ENCODE data around the gene MTG2.

DNA sequence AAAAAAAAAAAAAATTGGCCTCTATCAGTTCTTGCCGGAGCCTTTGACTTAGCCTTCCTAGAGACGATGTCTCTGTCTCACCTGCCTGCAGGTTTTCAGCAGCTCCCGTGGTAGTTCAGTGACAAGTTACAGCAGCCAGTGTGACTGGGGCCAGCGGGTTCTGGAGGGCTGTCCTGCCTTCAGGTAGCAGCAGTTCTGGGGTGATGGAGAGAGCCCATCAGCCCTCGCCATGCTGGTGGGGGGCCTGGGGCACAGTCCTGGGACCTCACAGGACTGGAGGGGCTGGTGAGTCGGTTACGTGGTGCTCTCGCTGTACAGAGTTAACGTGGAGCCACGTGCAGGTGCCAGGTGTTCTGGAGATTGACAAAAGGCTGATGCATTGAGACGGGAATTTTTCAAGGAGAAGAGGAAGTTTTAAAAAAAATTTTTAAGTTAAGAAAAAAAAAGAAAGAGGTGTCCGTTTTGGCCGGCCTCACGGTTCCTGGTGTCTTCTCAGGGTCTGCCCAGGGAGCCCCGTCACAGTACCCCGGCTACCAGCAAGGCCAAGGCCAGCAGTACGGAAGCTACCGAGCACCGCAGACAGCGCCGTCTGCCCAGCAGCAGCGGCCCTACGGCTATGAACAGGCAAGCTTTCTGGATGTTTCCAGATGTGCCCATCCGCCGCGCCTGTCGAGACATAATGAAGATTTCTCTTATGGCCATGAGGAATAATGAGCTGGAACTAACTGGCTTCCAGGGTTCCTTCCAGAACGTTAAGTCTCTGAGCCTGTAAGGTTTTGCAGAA, 8.6 kb upstream of the MTG2 start:
- TF ChIP-seq POLR2AphosphoS5 (IDR thresholded peaks at IDR 0.05) = no peak
- TF ChIP-seq, protein P1, sequence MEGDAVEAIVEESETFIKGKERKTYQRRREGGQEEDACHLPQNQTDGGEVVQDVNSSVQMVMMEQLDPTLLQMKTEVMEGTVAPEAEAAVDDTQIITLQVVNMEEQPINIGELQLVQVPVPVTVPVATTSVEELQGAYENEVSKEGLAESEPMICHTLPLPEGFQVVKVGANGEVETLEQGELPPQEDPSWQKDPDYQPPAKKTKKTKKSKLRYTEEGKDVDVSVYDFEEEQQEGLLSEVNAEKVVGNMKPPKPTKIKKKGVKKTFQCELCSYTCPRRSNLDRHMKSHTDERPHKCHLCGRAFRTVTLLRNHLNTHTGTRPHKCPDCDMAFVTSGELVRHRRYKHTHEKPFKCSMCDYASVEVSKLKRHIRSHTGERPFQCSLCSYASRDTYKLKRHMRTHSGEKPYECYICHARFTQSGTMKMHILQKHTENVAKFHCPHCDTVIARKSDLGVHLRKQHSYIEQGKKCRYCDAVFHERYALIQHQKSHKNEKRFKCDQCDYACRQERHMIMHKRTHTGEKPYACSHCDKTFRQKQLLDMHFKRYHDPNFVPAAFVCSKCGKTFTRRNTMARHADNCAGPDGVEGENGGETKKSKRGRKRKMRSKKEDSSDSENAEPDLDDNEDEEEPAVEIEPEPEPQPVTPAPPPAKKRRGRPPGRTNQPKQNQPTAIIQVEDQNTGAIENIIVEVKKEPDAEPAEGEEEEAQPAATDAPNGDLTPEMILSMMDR (IDR thresholded peaks at IDR 0.05; ENCODE audit: poor library complexity, severe bottlenecking) = no peak
- no peak for TF ChIP-seq RAD21 (conservative IDR thresholded peaks at IDR 0.05)
- TF ChIP-seq, protein P2, sequence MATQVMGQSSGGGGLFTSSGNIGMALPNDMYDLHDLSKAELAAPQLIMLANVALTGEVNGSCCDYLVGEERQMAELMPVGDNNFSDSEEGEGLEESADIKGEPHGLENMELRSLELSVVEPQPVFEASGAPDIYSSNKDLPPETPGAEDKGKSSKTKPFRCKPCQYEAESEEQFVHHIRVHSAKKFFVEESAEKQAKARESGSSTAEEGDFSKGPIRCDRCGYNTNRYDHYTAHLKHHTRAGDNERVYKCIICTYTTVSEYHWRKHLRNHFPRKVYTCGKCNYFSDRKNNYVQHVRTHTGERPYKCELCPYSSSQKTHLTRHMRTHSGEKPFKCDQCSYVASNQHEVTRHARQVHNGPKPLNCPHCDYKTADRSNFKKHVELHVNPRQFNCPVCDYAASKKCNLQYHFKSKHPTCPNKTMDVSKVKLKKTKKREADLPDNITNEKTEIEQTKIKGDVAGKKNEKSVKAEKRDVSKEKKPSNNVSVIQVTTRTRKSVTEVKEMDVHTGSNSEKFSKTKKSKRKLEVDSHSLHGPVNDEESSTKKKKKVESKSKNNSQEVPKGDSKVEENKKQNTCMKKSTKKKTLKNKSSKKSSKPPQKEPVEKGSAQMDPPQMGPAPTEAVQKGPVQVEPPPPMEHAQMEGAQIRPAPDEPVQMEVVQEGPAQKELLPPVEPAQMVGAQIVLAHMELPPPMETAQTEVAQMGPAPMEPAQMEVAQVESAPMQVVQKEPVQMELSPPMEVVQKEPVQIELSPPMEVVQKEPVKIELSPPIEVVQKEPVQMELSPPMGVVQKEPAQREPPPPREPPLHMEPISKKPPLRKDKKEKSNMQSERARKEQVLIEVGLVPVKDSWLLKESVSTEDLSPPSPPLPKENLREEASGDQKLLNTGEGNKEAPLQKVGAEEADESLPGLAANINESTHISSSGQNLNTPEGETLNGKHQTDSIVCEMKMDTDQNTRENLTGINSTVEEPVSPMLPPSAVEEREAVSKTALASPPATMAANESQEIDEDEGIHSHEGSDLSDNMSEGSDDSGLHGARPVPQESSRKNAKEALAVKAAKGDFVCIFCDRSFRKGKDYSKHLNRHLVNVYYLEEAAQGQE (IDR thresholded peaks at IDR 0.05; ENCODE audit: borderline replicate concordance) = no peak

All from neural cell (in vitro differentiated cells).